Epidermal melanocyte (primary cell): ENCODE results near the gene ATG2B.

ENCODE experiments used
- DNase-seq: peaks from one replicate; pipeline ENCODE4 v3.0.0; 2011; ENCODE audit warnings: low spot score; ENCODE audit not compliant: insufficient read length

The ATG2B gene

GRCh38 chr14:96309133-96309895 is 53.8 kb downstream of the ATG2B start:
- no peak for DNase-seq

- DNase-seq: no peak
These were observed 55.7 kb downstream of the ATG2B start for GRCh38 chr14:96307434-96307833.

- no peak for DNase-seq
These were observed 58.2 kb downstream of the ATG2B start for GRCh38 chr14:96304956-96305355.

GRCh38 chr14:96303981-96304380 is 59.2 kb downstream of the ATG2B start:
- no peak for DNase-seq

GRCh38 chr14:96299441-96299840 is 63.7 kb downstream of the ATG2B start:
- DNase-seq: no peak

GRCh38 chr14:96297997-96298515 is 65.1 kb downstream of the ATG2B start:
- no peak for DNase-seq

GRCh38 chr14:96297000-96297399 is 66.1 kb downstream of the ATG2B start:
- no peak for DNase-seq

- no peak for DNase-seq
These were observed 68.9 kb downstream of the ATG2B start for GRCh38 chr14:96294246-96294645.

GRCh38 chr14:96287856-96288255 is 75.3 kb downstream of the ATG2B start:
- no peak for DNase-seq

GRCh38 chr14:96286251-96286650 is 76.9 kb downstream of the ATG2B start:
- DNase-seq: no peak

- no peak for DNase-seq
These were observed 77.5 kb downstream of the ATG2B start for GRCh38 chr14:96285667-96286066.

GRCh38 chr14:96284430-96284829 is 78.7 kb downstream of the ATG2B start:
- no peak for DNase-seq

GRCh38 chr14:96284008-96284407 is 79.1 kb downstream of the ATG2B start:
- DNase-seq: no peak

- DNase-seq: no peak
These were observed 81.7 kb downstream of the ATG2B start for GRCh38 chr14:96281486-96281885.

- no peak for DNase-seq
These were observed 83.0 kb downstream of the ATG2B start for GRCh38 chr14:96280104-96280503.

GRCh38 chr14:96279564-96279963 is 83.6 kb downstream of the ATG2B start:
- DNase-seq: no peak

GRCh38 chr14:96277890-96278289 is 85.3 kb downstream of the ATG2B start:
- no peak for DNase-seq

GRCh38 chr14:96275177-96276112 is 87.7 kb downstream of the ATG2B start:
- DNase-seq: peak; percentile 53

- no peak for DNase-seq
These were observed 88.6 kb downstream of the ATG2B start for GRCh38 chr14:96274543-96274942.

- no peak for DNase-seq
These were observed 89.0 kb downstream of the ATG2B start for GRCh38 chr14:96274122-96274521.

- DNase-seq: no peak
These were observed 89.5 kb downstream of the ATG2B start for GRCh38 chr14:96273629-96274028.

- no peak for DNase-seq
These were observed 90.2 kb downstream of the ATG2B start for GRCh38 chr14:96272777-96273473.
